D721Med (cell line): ENCODE data around the gene SCN11A.

Experiments used
- DNase-seq: peaks from one replicate; pipeline ENCODE4 v3.0.0; 2011; ENCODE audit warnings: low spot score; ENCODE audit not compliant: insufficient read length
- FAIRE-seq: peaks from 2 replicates; lab custom pipeline; 2011; peaks lifted over from hg19 to GRCh38; lab: Jason Lieb, UNC
- CTCF ChIP-seq: IDR thresholded peaks from 2 replicates; pipeline ENCODE4 v1.5.1; 2012; ENCODE audit warnings: mild to moderate bottlenecking, control low read depth; ENCODE audit not compliant: insufficient read depth; ENCODE audit errors: missing control alignments

SCN11A gene

GRCh38 chr3:39097716-39098472, 46.1 kb upstream of the SCN11A start:
- no peak for TF ChIP-seq CTCF
- FAIRE-seq (no peak), DNase-seq (no peak)

- no peak for TF ChIP-seq CTCF
- FAIRE-seq, result no peak
- no peak for DNase-seq
These were observed 45.0 kb upstream of the SCN11A start for GRCh38 chr3:39096775-39097174.

- FAIRE-seq (no peak), DNase-seq (no peak)
- TF ChIP-seq CTCF, result no peak
These were observed 44.0 kb upstream of the SCN11A start for GRCh38 chr3:39095778-39096177.

- TF ChIP-seq CTCF, result no peak
- FAIRE-seq, result no peak
These were observed 43.3 kb upstream of the SCN11A start for GRCh38 chr3:39094851-39095677.

GRCh38 chr3:39090922-39091321, 39.2 kb upstream of the SCN11A start:
- no peak for DNase-seq
- no peak for TF ChIP-seq CTCF
- FAIRE-seq, result no peak

More at GRCh38 chr3:39094851-39095677, 43.3 kb upstream of the SCN11A start:
- DNase-seq, result no peak

GRCh38 chr3:39088889-39089288, 37.1 kb upstream of the SCN11A start:
- TF ChIP-seq CTCF, result no peak
- FAIRE-seq, result no peak
- no peak for DNase-seq
